Gastrocnemius medialis (tissue), 4 donors: ENCODE data around the gene GPHN.

Source experiments
- CTCF ChIP-seq, 5 experiments: fragments of 450-650 bp in 3 of 5; fragments of 200-600 bp in 2 of 5; sonication (generic) in 2 of 5; IDR thresholded peaks in 4 of 5; conservative IDR thresholded peaks in 1 of 5; 1 replicate in 4 of 5; 2 replicates in 1 of 5; pipeline ENCODE4 v1.5.1; 2016 to 2019; ENCODE audit warnings: antibody characterized with exemption in 5 of 5, mild to moderate bottlenecking in 3 of 5, moderate library complexity in 3 of 5
- POLR2A ChIP-seq, 2 donors: fragments of 450-650 bp; IDR thresholded peaks; one replicate each; pipeline ENCODE4 v1.6.1; 2017; ENCODE audit warnings: antibody characterized with exemption in 2 of 2, mild to moderate bottlenecking in 2 of 2, moderate library complexity in 2 of 2

- no peak for TF ChIP-seq CTCF (IDR thresholded peaks at IDR 0.05 in 4 of 5, conservative IDR thresholded peaks at IDR 0.05 in 1 of 5)
- no peak for TF ChIP-seq POLR2A (IDR thresholded peaks at IDR 0.05)
Observed at GRCh38 chr14:66657780-66658179, 149.8 kb downstream of the GPHN start.
